SK-N-SH (cell line): ENCODE measurements around the gene ZNRF1.

Experiments
- EZH2phosphoT487 ChIP-seq: fragments of 200-600 bp; sonication (generic); IDR thresholded peaks from 2 replicates; pipeline ENCODE4 v1.6.1; 2017; ENCODE audit warnings: low read depth, mixed run types, mild to moderate bottlenecking, antibody characterized with exemption, moderate library complexity, borderline replicate concordance
- POLR2AphosphoS5 ChIP-seq: IDR thresholded peaks from 2 replicates; pipeline ENCODE4 v1.6.1; 2012; ENCODE audit warnings: low read depth, low read length

DNA sequence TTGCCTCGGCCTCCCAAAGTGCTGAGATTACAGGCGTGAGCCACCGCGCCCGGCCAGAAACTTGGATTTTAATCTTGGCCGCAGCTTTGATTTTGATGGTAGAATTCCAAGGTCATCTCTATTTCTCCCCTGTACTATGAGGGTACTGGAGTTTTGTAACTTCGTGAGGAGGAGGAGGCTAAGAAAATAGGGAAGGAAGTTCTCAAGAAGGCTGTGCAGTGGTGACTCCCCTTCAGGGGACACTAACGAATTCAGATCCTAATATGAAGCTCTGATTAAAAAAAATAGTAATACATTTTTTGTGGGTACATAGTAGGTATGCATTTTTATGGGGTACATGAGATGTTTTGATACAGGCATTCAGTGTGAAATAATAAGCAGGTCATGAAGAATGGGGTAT lies 61.9 kb downstream of the ZNRF1 start:
- TF ChIP-seq EZH2phosphoT487 = no peak
- TF ChIP-seq POLR2AphosphoS5 = no peak
